Kidney (tissue), 14 donors: Measurements from ENCODE around the gene MED16. TPM values are rescaled to one million over a fixed set of nuclear protein-coding genes. Genes with fewer than 3 reads are reported as not detected.
A peak's percentile ranks its signal among the peaks of the same experiment; 100 is the strongest.

Source experiments
- DNase-seq, 5 donors: peaks; one replicate each; pipeline ENCODE4 v3.0.0-alpha.2; 2013 to 2020
- FAIRE-seq: peaks from 2 replicates; lab custom pipeline; 2012; peaks lifted over from hg19 to GRCh38; lab: Jason Lieb, UNC
- H3K27ac ChIP-seq, 2 donors: one replicate each; pipeline ENCODE4 v1.7.0; 2013; ENCODE audit warnings: low read depth in 2 of 2, low read length in 2 of 2, inconsistent platforms in 1 of 2
- H3K27me3 ChIP-seq: one replicate; pipeline ENCODE4 v1.7.1; 2013; ENCODE audit warnings: low read length, inconsistent platforms; ENCODE audit not compliant: control insufficient read depth, insufficient read depth
- H3K36me3 ChIP-seq, 3 donors: one replicate each; pipeline versions ENCODE4 v1.7.0 to v1.7.1; 2013; ENCODE audit warnings: low read length in 3 of 3, control low read depth in 1 of 3, inconsistent platforms in 1 of 3; ENCODE audit not compliant: insufficient read depth in 3 of 3, control insufficient read depth in 2 of 3
- H3K4me1 ChIP-seq, 3 donors: one replicate each; pipeline versions ENCODE4 v1.7.0 to v1.7.1; 2013; ENCODE audit warnings: low read length in 3 of 3, inconsistent platforms in 1 of 3, low read depth in 1 of 3; ENCODE audit not compliant: control insufficient read depth in 2 of 3, insufficient read depth in 2 of 3
- H3K4me3 ChIP-seq, 3 donors: one replicate each; pipeline versions ENCODE4 v1.7.0 to v1.8.1; 2013; ENCODE audit warnings: low read length in 3 of 3, control low read depth in 1 of 3, inconsistent platforms in 1 of 3
- H3K9ac ChIP-seq, 3 donors: one replicate each; pipeline versions ENCODE4 v1.7.0 to v1.7.1; 2013; ENCODE audit warnings: low read length in 3 of 3, control low read depth in 1 of 3, inconsistent platforms in 1 of 3
- H3K9me3 ChIP-seq, 3 donors: one replicate each; pipeline versions ENCODE4 v1.7.0 to v1.7.1; 2013; ENCODE audit warnings: low read length in 3 of 3, control low read depth in 1 of 3, inconsistent platforms in 1 of 3; ENCODE audit not compliant: control insufficient read depth in 2 of 3, insufficient read depth in 1 of 3
- CTCF ChIP-seq: IDR thresholded peaks from 3 replicates; pipeline ENCODE4 v1.5.1; 2012; ENCODE audit warnings: mild to moderate bottlenecking, moderate library complexity, borderline replicate concordance; ENCODE audit not compliant: insufficient read depth; ENCODE audit errors: extremely low read depth
- intact Hi-C: fragments of 100-400 bp; cut with DNase I; formaldehyde crosslinking; loops from one replicate; pipeline ENCODE4 v1.11.1; 2022
- polyA plus RNA-seq: library from polyadenylated mRNA; stranded (reverse); fragments of 350-450 nt; fragmentation: Illumina TruSeq; extraction: RNeasy Lipid Tissue Mini Kit (QIAGEN cat#74804); gene quantifications from one replicate; pipeline ENCODE4 v1.2.3, GENCODE V29; 2014; ENCODE audit warnings: low read depth, low replicate concordance; ENCODE audit not compliant: insufficient read depth
- total RNA-seq: library from RNA; stranded (reverse); fragmentation: NEBNext Ultra II Directional; extraction: Animal tissue kit (Norgen Biotek cat#: 25700); gene quantifications from one replicate; pipeline ENCODE4 v1.2.1, GENCODE V29; 2021
- donor health status: control.
- donor health status: control.
- donor health status: control.
- donor health status: control.
- donor health status: control.
- donor health status: DM: yes; HTN: yes; CAD: no.
- donor health status: Normal renal cell carcinoma (clear cell type).

Gene MED16
- total and polyA plus RNA-seq, 2 donors from 2014 or later: 56.5 to 72.1 TPM

- intact Hi-C loops: no loop called here
- FAIRE-seq: no peak
Measured at GRCh38 chr19:835210-835810, 57.7 kb downstream of the MED16 start.

GRCh38 chr19:834216-834615 is 58.8 kb downstream of the MED16 start:
- Histone ChIP-seq H3K9me3 (no peaks in the 10 kb centered on the region), H3K4me1 (peaks cover 0 to 2% (median 0%) of the 10 kb centered on the region in 3 donors), H3K4me3 (no peak overlapping the region), H3K9ac (no peak overlapping the region), H3K27ac (no peak overlapping the region), H3K27me3 (no peaks in the 10 kb centered on the region), H3K36me3 (no peaks in the 10 kb centered on the region)
- FAIRE-seq (no peak), DNase-seq (no peak)
- intact Hi-C loops: no loop called here
- no peak for TF ChIP-seq CTCF

More at GRCh38 chr19:835210-835810, 57.7 kb downstream of the MED16 start:
- TF ChIP-seq CTCF: no peak
- H3K4me1 ChIP-seq: peaks cover 0 to 2% (median 0%) of the 10 kb centered on the region in 3 donors
- no peaks in the 10 kb centered on the region for H3K36me3 ChIP-seq
- DNase-seq: peak in 1 of 5 donors; percentile 76
- H3K4me3 ChIP-seq: no peak overlapping the region
- H3K27me3 ChIP-seq: no peaks in the 10 kb centered on the region
- H3K27ac ChIP-seq: no peak overlapping the region
- H3K9ac ChIP-seq: no peak overlapping the region
- no peaks in the 10 kb centered on the region for H3K9me3 ChIP-seq

- Histone ChIP-seq H3K27me3 (no peaks in the 10 kb centered on the region), H3K27ac (no peak overlapping the region), H3K9me3 (no peaks in the 10 kb centered on the region), H3K9ac (no peak overlapping the region), H3K4me3 (no peak overlapping the region), H3K4me1 (no peaks in the 10 kb centered on the region), H3K36me3 (no peaks in the 10 kb centered on the region)
- no peak for FAIRE-seq
- intact Hi-C loops: no loop called here
- DNase-seq: no peak
- TF ChIP-seq CTCF: no peak
Measured at GRCh38 chr19:831407-832369, 61.3 kb downstream of the MED16 start.
